ENCODE results near the gene MRAP2. TPM values are rescaled to one million over a fixed set of nuclear protein-coding genes. Genes with fewer than 3 reads are reported as not detected.

Gene MRAP2
- polyA plus RNA-seq, 1 donor (not counting 4 experiments of a cell fraction or from before 2014, with no cell fraction given) = 3.0 TPM

DNA sequence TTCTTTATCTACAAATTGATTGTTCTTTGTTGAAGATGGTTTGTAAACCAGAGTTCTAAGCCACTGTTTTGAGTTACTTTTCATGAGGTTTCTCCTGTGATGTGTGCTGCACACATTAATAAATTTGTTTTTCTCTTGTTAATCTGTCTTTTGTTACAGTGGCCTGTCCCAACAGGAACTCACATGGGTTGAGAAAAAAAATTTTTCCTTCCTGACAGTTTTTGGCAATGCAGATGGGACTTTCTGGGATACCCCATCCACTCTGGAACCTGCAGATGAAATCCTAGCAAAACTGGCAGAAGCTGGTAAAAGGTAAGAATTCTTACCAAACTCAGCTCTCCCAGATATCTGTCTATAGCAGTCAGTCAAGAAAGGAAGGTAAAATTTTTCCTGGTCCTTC lies 105.7 kb downstream of the MRAP2 start:
- dilution Hi-C loops (cut with MboI; ENCODE audit: extremely low pct_ligation_motif_present, low sequenced_read_pairs) = no loop called here
- Histone ChIP-seq H3K9me3 (ENCODE audit: control insufficient read depth, low read depth, low read length) (no peaks in the 10 kb centered on the region), H3K36me3 (ENCODE audit: control insufficient read depth in 2 of 2, extremely low read depth in 1 of 2, insufficient read depth in 2 of 2, low read length in 2 of 2) (no peaks in the 10 kb centered on the region), H3K4me1 (ENCODE audit: control insufficient read depth, extremely low read depth, insufficient read depth, low read length) (peaks cover 4% of the 10 kb centered on the region), H3K27ac (ENCODE audit: control insufficient read depth, insufficient read depth, low read length) (no peak overlapping the region), H3K9ac (ENCODE audit: control insufficient read depth, extremely low read depth, insufficient read depth, low read length) (no peak overlapping the region), H2AFZ (ENCODE audit: control insufficient read depth, low read length) (no peak overlapping the region), H3K9me1 (ENCODE audit: control insufficient read depth, extremely low read depth, insufficient read depth, low read length) (no peaks in the 10 kb centered on the region), H3K4me2 (ENCODE audit: control insufficient read depth, extremely low read depth, insufficient read depth, low read depth, low read length) (no peak overlapping the region), H3K4me3 (ENCODE audit: control insufficient read depth in 2 of 3, extremely low read depth in 1 of 3, insufficient read depth in 2 of 3, low read depth in 1 of 3, low read length in 3 of 3) (no peak overlapping the region), H3K79me2 (ENCODE audit: control insufficient read depth, insufficient read depth, low read length) (no peaks in the 10 kb centered on the region), H4K20me1 (ENCODE audit: control insufficient read depth, extremely low read depth, insufficient read depth, low read length) (no peaks in the 10 kb centered on the region), H3K27me3 (ENCODE audit: control insufficient read depth, extremely low read depth, insufficient read depth, low read length) (no peaks in the 10 kb centered on the region)
- DNase-seq (ENCODE audit: low read depth, low spot score) (no peak), FAIRE-seq (no peak)
- TF ChIP-seq, protein P1, sequence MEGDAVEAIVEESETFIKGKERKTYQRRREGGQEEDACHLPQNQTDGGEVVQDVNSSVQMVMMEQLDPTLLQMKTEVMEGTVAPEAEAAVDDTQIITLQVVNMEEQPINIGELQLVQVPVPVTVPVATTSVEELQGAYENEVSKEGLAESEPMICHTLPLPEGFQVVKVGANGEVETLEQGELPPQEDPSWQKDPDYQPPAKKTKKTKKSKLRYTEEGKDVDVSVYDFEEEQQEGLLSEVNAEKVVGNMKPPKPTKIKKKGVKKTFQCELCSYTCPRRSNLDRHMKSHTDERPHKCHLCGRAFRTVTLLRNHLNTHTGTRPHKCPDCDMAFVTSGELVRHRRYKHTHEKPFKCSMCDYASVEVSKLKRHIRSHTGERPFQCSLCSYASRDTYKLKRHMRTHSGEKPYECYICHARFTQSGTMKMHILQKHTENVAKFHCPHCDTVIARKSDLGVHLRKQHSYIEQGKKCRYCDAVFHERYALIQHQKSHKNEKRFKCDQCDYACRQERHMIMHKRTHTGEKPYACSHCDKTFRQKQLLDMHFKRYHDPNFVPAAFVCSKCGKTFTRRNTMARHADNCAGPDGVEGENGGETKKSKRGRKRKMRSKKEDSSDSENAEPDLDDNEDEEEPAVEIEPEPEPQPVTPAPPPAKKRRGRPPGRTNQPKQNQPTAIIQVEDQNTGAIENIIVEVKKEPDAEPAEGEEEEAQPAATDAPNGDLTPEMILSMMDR (optimal IDR thresholded peaks at IDR 0.05 in 1 of 3, IDR thresholded peaks at IDR 0.05 in 1 of 3, conservative IDR thresholded peaks at IDR 0.05 in 1 of 3; ENCODE audit: extremely low read depth in 1 of 3, insufficient read depth in 2 of 3, low read length in 3 of 3) = no peak
- TF ChIP-seq EZH2 (IDR thresholded peaks at IDR 0.05; ENCODE audit: low read length) = no peak

Other genes starting within 250 kb of the MRAP2 start
- 0.37 to 0.76 TPM (median 0.60 TPM) in 3 replicates for gene RIPPLY2, start 180.4 kb upstream of the MRAP2 start, polyA plus RNA-seq
- 7.2 to 14.0 TPM (median 8.7 TPM) in 3 replicates for gene CYB5R4, start 174.1 kb upstream of the MRAP2 start, polyA plus RNA-seq
- gene CEP162, start 193.9 kb downstream of the MRAP2 start, polyA plus RNA-seq = 1.4 to 2.6 TPM (median 1.6 TPM) in 3 replicates